Activated naive CD8-positive, alpha-beta T cell treated with anti-CD3 and anti-CD28 coated beads, Interleukin-2, amount 50 U/mL, for 16 hours (primary cell): ENCODE data around the gene COX6B1.
A peak's percentile ranks its signal among the peaks of the same experiment; 100 is the strongest.
"Not testable (repeated sequence)": the region's sequence is repeated elsewhere in the genome, so short reads cannot be mapped to it uniquely, and the experiment has no call there.

Experiments used
- DNase-seq: peaks from one replicate; pipeline ENCODE4 v3.0.0-alpha.2; 2020; ENCODE audit warnings: low read depth, low spot score

COX6B1 gene

GRCh38 chr19:35648017-35648961, at the start of gene COX6B1:
Gene COX6B1 (plus strand): TSS chr19:35648323. CDS start chr19:35651244, 2,921 bp downstream.
- DNase-seq: peak; percentile 90

- DNase-seq: no peak
These were observed 46.2 kb upstream of the COX6B1 start for GRCh38 chr19:35601971-35602370.

- DNase-seq: not testable (repeated sequence)
These were observed 43.7 kb upstream of the COX6B1 start for GRCh38 chr19:35604436-35604835.

GRCh38 chr19:35607170-35607569, 41.0 kb upstream of the COX6B1 start:
- DNase-seq: not testable (repeated sequence)

- DNase-seq: no peak
These were observed 40.5 kb upstream of the COX6B1 start for GRCh38 chr19:35607661-35608060.

- no peak for DNase-seq
These were observed 39.9 kb upstream of the COX6B1 start for GRCh38 chr19:35608251-35608650.

GRCh38 chr19:35609851-35610353, 38.2 kb upstream of the COX6B1 start:
- no peak for DNase-seq

- no peak for DNase-seq
These were observed 35.9 kb upstream of the COX6B1 start for GRCh38 chr19:35612224-35612558.

- DNase-seq: peak; percentile 90
These were observed 35.4 kb upstream of the COX6B1 start, which contains the start of gene HAUS5 for GRCh38 chr19:35612559-35613321. Gene HAUS5 (plus strand): TSS chr19:35612735. CDS start chr19:35612795, 60 bp downstream.

GRCh38 chr19:35613574-35613973, 34.5 kb upstream of the COX6B1 start:
- DNase-seq: no peak

- DNase-seq: no peak
These were observed 33.1 kb upstream of the COX6B1 start for GRCh38 chr19:35615036-35615435.

- DNase-seq: no peak
These were observed 29.3 kb upstream of the COX6B1 start for GRCh38 chr19:35618857-35619256.

- no peak for DNase-seq
These were observed 28.7 kb upstream of the COX6B1 start for GRCh38 chr19:35619290-35619923.

- DNase-seq: no peak
These were observed 28.1 kb upstream of the COX6B1 start for GRCh38 chr19:35620001-35620400.

- DNase-seq: no peak
These were observed 26.4 kb upstream of the COX6B1 start for GRCh38 chr19:35621708-35622107.

- no peak for DNase-seq
These were observed 25.4 kb upstream of the COX6B1 start for GRCh38 chr19:35622750-35623149.

- DNase-seq: no peak
These were observed 24.7 kb upstream of the COX6B1 start for GRCh38 chr19:35623327-35624010.

GRCh38 chr19:35628264-35628564, 19.9 kb upstream of the COX6B1 start:
- no peak for DNase-seq

GRCh38 chr19:35628565-35629331, 19.4 kb upstream of the COX6B1 start, which contains the start of gene RBM42:
Gene RBM42 (plus strand): TSS chr19:35629036. CDS start chr19:35629154, 118 bp downstream.
- peak; percentile 94 for DNase-seq

- DNase-seq: no peak
These were observed 18.8 kb upstream of the COX6B1 start for GRCh38 chr19:35629332-35629633.
